Measurements from ENCODE around the gene ELOB. TPM values are rescaled to one million over a fixed set of nuclear protein-coding genes. Genes with fewer than 3 reads are reported as not detected.
A peak's percentile ranks its signal among the peaks of the same experiment; 100 is the strongest.

ELOB gene
- total RNA-seq, 1 experiment from 2014 or later, result 289 TPM

DNA sequence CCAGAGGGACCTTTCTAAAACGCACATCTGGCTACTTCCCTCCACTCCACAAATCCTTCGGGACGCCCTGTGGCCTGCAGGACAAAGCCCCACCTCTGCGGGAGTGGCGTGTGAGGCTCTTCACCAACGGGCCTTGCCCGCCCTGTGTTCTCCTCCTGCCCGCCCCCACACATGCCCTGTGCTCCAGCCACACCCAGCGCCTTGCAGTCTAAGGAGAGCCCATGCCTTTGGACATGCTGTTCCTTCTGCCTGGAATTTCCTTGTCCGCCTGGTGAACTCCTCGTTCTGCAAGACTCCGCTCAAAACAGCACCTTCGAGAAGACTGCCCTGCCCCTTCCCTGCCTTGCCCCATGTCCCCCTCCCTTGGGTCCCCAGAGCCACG, 7.4 kb downstream of the ELOB start:
- Histone ChIP-seq H3K27me3 (ENCODE audit: low read length) (no peaks in the 10 kb centered on the region), H3K9me2 (replicated peaks; ENCODE audit: low read length) (no peaks in the 10 kb centered on the region), H3K4me1 (ENCODE audit: insufficient read depth, low read length) (peaks cover 5% of the 10 kb centered on the region; the same call in 1 of the 2 replicates), H3K27ac (ENCODE audit: low read length) (no peak overlapping the region), H2AFZ (ENCODE audit: low read length) (no peak overlapping the region), H3K4me2 (ENCODE audit: low read length) (no peak overlapping the region), H3K36me3 (ENCODE audit: low read depth, low read length) (peaks cover 52% of the 10 kb centered on the region), H4K20me1 (ENCODE audit: low read length) (peaks cover 21% of the 10 kb centered on the region; the same call in 1 of the 2 replicates), H3K9me3 (ENCODE audit: low read length) (no peaks in the 10 kb centered on the region), H3K9ac (ENCODE audit: low read length) (no peak overlapping the region), H3K4me3 (ENCODE audit: low read length) (no peak overlapping the region), H3K79me2 (ENCODE audit: low read length) (peaks cover 45% of the 10 kb centered on the region), H3F3A (ENCODE audit: low read length, unreplicated experiment) (no peaks in the 10 kb centered on the region)
- TF ChIP-seq EZH2 (IDR thresholded peaks at IDR 0.05; ENCODE audit: low read length, unreplicated experiment), result no peak
- no peak for TF ChIP-seq EZH2phosphoT487 (IDR thresholded peaks at IDR 0.05; ENCODE audit: borderline replicate concordance, low read length)
- TF ChIP-seq, protein P1, sequence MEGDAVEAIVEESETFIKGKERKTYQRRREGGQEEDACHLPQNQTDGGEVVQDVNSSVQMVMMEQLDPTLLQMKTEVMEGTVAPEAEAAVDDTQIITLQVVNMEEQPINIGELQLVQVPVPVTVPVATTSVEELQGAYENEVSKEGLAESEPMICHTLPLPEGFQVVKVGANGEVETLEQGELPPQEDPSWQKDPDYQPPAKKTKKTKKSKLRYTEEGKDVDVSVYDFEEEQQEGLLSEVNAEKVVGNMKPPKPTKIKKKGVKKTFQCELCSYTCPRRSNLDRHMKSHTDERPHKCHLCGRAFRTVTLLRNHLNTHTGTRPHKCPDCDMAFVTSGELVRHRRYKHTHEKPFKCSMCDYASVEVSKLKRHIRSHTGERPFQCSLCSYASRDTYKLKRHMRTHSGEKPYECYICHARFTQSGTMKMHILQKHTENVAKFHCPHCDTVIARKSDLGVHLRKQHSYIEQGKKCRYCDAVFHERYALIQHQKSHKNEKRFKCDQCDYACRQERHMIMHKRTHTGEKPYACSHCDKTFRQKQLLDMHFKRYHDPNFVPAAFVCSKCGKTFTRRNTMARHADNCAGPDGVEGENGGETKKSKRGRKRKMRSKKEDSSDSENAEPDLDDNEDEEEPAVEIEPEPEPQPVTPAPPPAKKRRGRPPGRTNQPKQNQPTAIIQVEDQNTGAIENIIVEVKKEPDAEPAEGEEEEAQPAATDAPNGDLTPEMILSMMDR (conservative IDR thresholded peaks at IDR 0.05; ENCODE audit: low read depth, low read length), result no peak
- peak; percentile 8; the same call in 1 of the 2 replicates for ATAC-seq
- DNase-seq, result no peak
- intact Hi-C loops (cut with micrococcal nuclease), result loop anchor here (10.0 kb wide), 1 partner anchor 55 kb away; no protein-coding TSS in a partner anchor
- no TSS peak for BruUV-seq (replicated peaks)
- ChIA-PET POLR2A (ENCODE audit: unreplicated experiment) (interaction anchor here (0.7 kb wide), 1 partner anchor 83 kb away, joined by 3 read pairs; no protein-coding TSS in a partner anchor), CTCF (no interaction called here)

DNA sequence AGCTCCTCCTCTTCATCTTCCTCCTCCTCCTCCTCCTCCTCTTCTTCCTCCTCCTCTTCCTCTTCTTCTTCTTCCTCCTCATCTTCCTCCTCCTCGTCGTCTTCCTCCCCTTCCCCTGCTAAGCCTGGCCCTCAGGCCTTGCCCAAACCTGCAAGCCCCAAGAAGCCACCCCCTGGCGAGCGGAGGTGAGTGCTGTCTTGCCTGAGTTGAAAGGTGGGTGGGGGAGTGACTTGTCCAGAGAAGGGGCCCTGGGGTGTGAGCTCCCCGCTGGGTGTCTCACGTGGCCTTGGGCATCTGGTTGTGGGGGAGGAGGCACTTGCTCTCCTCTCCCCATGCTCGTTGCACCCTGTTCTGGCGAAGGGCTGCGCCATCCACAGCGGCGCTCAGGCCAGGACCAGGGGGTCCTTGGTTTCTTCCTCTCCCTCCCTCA, 8.0 kb downstream of the ELOB start:
- Histone ChIP-seq H3K27me3 (ENCODE audit: low read length) (no peaks in the 10 kb centered on the region), H3K9me2 (replicated peaks; ENCODE audit: low read length) (no peaks in the 10 kb centered on the region), H3K27ac (ENCODE audit: low read length) (no peak overlapping the region), H3F3A (ENCODE audit: low read length, unreplicated experiment) (no peaks in the 10 kb centered on the region), H3K9ac (ENCODE audit: low read length) (no peak overlapping the region), H4K20me1 (ENCODE audit: low read length) (peaks cover 26% of the 10 kb centered on the region; the same call in 1 of the 2 replicates), H3K79me2 (ENCODE audit: low read length) (peaks cover 45% of the 10 kb centered on the region), H2AFZ (ENCODE audit: low read length) (no peak overlapping the region), H3K4me2 (ENCODE audit: low read length) (no peak overlapping the region), H3K9me3 (ENCODE audit: low read length) (no peaks in the 10 kb centered on the region), H3K4me1 (ENCODE audit: insufficient read depth, low read length) (peaks cover 5% of the 10 kb centered on the region; the same call in 1 of the 2 replicates), H3K36me3 (ENCODE audit: low read depth, low read length) (peaks cover 58% of the 10 kb centered on the region), H3K4me3 (ENCODE audit: low read length) (no peak overlapping the region)
- BruUV-seq (replicated peaks), result no TSS peak
- DNase-seq (no peak), ATAC-seq (no peak)
- no peak for TF ChIP-seq EZH2 (IDR thresholded peaks at IDR 0.05; ENCODE audit: low read length, unreplicated experiment)
- TF ChIP-seq, protein P1 (conservative IDR thresholded peaks at IDR 0.05; ENCODE audit: low read depth, low read length), result no peak
- no peak for TF ChIP-seq EZH2phosphoT487 (IDR thresholded peaks at IDR 0.05; ENCODE audit: borderline replicate concordance, low read length)
- ChIA-PET CTCF (no interaction called here), POLR2A (ENCODE audit: unreplicated experiment) (interaction anchor here (0.7 kb wide), 1 partner anchor 82 kb away, joined by 3 read pairs; no protein-coding TSS in a partner anchor)
- intact Hi-C loops (cut with micrococcal nuclease), result no loop called here

- Histone ChIP-seq H3K9me3 (ENCODE audit: low read length) (no peaks in the 10 kb centered on the region), H3K4me2 (ENCODE audit: low read length) (no peak overlapping the region), H3K4me3 (ENCODE audit: low read length) (no peak overlapping the region), H3K9me2 (replicated peaks; ENCODE audit: low read length) (no peaks in the 10 kb centered on the region), H3K79me2 (ENCODE audit: low read length) (peaks cover 45% of the 10 kb centered on the region), H4K20me1 (ENCODE audit: low read length) (peaks cover 32% of the 10 kb centered on the region; the same call in 1 of the 2 replicates), H3K9ac (ENCODE audit: low read length) (no peak overlapping the region), H3K4me1 (ENCODE audit: insufficient read depth, low read length) (peaks cover 5% of the 10 kb centered on the region; the same call in 1 of the 2 replicates), H3F3A (ENCODE audit: low read length, unreplicated experiment) (no peaks in the 10 kb centered on the region), H3K27me3 (ENCODE audit: low read length) (no peaks in the 10 kb centered on the region), H3K36me3 (ENCODE audit: low read depth, low read length) (peaks cover 63% of the 10 kb centered on the region), H3K27ac (ENCODE audit: low read length) (no peak overlapping the region), H2AFZ (ENCODE audit: low read length) (no peak overlapping the region)
- TF ChIP-seq, protein P1 (conservative IDR thresholded peaks at IDR 0.05; ENCODE audit: low read depth, low read length), result no peak
- ATAC-seq, result no peak
- DNase-seq, result no peak
- no TSS peak for BruUV-seq (replicated peaks)
- POLR2A ChIA-PET (ENCODE audit: unreplicated experiment), result interaction anchor here (0.7 kb wide), 1 partner anchor 82 kb away, joined by 3 read pairs; no protein-coding TSS in a partner anchor
- CTCF ChIA-PET, result no interaction called here
- intact Hi-C loops (cut with micrococcal nuclease), result no loop called here
Measured at GRCh38 chr16:2768403-2769089, 8.5 kb downstream of the ELOB start.
